Neural progenitor cell (in vitro differentiated cells): Measurements from ENCODE around the gene WDR27.

Experiments used
- EZH2 ChIP-seq: fragments of 200-600 bp; sonication (generic); IDR thresholded peaks from 2 replicates; pipeline ENCODE4 v1.6.1; 2017; ENCODE audit warnings: antibody characterized with exemption, mild to moderate bottlenecking, moderate library complexity
- EZH2phosphoT487 ChIP-seq: fragments of 200-600 bp; sonication (generic); IDR thresholded peaks from 2 replicates; pipeline ENCODE4 v1.6.1; 2017; ENCODE audit warnings: antibody characterized with exemption
- TF ChIP-seq, protein P1 (sequence below): fragments of 200-600 bp; sonication (generic); IDR thresholded peaks from 2 replicates; pipeline ENCODE4 v1.5.1; 2017; ENCODE audit warnings: antibody characterized with exemption, mild to moderate bottlenecking

DNA sequence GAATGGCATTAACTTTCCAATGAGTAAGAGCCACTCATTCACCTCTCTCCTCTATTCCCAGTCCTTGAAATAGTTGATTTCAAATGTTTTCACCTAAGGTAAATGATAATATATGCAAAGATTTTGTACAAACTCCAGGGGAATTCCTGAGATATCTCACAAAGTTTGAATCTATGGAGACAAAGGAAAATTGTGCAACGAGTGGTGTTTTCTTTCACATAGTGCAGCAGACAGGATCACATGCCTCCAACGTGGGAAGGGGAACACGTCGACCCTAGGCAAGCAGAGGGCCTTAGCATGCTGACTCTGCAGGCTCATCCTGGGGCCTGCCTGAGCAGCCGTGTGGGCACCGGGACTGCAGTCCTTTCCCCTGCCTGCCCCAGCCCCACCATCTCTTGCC is 252.6 kb downstream of the WDR27 start:
- TF ChIP-seq, protein P1, sequence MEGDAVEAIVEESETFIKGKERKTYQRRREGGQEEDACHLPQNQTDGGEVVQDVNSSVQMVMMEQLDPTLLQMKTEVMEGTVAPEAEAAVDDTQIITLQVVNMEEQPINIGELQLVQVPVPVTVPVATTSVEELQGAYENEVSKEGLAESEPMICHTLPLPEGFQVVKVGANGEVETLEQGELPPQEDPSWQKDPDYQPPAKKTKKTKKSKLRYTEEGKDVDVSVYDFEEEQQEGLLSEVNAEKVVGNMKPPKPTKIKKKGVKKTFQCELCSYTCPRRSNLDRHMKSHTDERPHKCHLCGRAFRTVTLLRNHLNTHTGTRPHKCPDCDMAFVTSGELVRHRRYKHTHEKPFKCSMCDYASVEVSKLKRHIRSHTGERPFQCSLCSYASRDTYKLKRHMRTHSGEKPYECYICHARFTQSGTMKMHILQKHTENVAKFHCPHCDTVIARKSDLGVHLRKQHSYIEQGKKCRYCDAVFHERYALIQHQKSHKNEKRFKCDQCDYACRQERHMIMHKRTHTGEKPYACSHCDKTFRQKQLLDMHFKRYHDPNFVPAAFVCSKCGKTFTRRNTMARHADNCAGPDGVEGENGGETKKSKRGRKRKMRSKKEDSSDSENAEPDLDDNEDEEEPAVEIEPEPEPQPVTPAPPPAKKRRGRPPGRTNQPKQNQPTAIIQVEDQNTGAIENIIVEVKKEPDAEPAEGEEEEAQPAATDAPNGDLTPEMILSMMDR = no peak
- TF ChIP-seq EZH2phosphoT487 (no peak), EZH2 (no peak)
